Forelimb muscle (tissue), 1 donor: ENCODE measurements around the gene ABCA12. TPM values are rescaled to one million over a fixed set of nuclear protein-coding genes. Genes with fewer than 3 reads are reported as not detected.
"Not testable (repeated sequence)": the region's sequence is repeated elsewhere in the genome, so short reads cannot be mapped to it uniquely, and the experiment has no call there.

Source experiments
- DNase-seq: peaks from one replicate; pipeline ENCODE4 v3.0.0-alpha.2; 2013; ENCODE audit warnings: low read depth
- polyA plus RNA-seq: library from polyadenylated mRNA; unstranded; fragments of 120-200 nt; gene quantifications from one replicate; pipeline ENCODE4 v1.2.1, GENCODE V29; 2013; ENCODE audit not compliant: insufficient read length

The ABCA12 gene, protein sequence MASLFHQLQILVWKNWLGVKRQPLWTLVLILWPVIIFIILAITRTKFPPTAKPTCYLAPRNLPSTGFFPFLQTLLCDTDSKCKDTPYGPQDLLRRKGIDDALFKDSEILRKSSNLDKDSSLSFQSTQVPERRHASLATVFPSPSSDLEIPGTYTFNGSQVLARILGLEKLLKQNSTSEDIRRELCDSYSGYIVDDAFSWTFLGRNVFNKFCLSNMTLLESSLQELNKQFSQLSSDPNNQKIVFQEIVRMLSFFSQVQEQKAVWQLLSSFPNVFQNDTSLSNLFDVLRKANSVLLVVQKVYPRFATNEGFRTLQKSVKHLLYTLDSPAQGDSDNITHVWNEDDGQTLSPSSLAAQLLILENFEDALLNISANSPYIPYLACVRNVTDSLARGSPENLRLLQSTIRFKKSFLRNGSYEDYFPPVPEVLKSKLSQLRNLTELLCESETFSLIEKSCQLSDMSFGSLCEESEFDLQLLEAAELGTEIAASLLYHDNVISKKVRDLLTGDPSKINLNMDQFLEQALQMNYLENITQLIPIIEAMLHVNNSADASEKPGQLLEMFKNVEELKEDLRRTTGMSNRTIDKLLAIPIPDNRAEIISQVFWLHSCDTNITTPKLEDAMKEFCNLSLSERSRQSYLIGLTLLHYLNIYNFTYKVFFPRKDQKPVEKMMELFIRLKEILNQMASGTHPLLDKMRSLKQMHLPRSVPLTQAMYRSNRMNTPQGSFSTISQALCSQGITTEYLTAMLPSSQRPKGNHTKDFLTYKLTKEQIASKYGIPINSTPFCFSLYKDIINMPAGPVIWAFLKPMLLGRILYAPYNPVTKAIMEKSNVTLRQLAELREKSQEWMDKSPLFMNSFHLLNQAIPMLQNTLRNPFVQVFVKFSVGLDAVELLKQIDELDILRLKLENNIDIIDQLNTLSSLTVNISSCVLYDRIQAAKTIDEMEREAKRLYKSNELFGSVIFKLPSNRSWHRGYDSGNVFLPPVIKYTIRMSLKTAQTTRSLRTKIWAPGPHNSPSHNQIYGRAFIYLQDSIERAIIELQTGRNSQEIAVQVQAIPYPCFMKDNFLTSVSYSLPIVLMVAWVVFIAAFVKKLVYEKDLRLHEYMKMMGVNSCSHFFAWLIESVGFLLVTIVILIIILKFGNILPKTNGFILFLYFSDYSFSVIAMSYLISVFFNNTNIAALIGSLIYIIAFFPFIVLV (N-terminal part only)
- polyA plus RNA-seq, result 0.03 TPM

DNA sequence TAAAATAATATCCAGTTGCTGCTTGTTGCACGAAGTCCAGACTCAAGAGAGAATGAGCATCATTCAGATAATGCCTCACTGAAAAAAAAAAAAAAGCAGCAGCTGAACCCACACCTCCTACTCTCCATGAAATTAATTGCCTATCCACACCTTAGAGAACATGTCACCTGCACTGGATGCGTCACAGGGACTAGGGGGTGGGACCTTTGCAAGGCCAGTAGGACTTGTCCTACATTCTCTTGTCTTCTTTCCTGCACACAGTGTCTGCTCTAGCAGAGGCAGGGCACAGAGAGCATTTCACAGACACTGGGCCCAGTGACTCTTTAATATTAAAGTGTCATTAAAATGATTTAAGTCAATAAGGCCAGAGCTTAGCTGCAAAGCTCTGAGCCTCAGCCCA, at the start of gene ABCA12:
TSS of gene ABCA12 (minus strand) at position 148 of the 400 bp plus-strand sequence. CDS start 418 bp downstream, outside the sequence.
- no peak for DNase-seq

DNA sequence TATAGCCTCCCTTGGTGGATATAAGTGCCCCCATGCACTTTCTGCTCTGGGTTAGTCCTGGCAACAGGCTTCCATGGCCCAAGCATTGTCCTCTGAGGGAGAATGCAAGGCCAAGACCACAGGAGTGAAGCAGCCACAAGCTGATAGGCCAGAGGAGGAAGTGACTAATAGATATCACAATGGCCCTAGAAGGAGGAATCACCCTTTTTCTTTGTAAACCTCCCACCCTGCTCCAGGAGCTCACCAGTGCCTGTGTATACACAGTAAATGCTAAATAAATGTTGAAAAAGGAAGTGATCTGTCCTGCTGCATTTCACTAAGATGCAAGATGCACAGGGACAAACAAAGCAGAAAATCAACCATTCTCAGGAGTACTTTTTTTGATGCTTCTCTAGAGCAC, 49.7 kb upstream of the ABCA12 start:
- DNase-seq, result no peak

DNA sequence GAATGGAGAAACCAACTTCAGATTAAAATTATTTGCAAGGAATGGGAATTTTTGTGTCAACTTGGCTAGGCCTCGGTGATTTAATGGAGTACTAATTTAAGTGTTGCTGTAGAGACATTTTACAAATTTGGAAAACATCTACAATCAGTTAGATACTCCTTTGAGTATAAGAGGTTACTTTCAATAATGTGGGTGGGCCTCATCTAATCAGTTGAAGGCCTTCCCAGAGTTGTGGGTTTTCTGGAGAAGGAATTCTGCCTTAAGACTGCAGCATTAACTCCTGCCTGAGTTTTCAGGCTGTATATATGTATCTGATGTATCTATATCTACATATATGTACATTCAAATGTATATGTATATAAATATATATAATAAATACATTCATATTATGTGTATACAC, 47.6 kb upstream of the ABCA12 start:
- DNase-seq, result no peak

DNA sequence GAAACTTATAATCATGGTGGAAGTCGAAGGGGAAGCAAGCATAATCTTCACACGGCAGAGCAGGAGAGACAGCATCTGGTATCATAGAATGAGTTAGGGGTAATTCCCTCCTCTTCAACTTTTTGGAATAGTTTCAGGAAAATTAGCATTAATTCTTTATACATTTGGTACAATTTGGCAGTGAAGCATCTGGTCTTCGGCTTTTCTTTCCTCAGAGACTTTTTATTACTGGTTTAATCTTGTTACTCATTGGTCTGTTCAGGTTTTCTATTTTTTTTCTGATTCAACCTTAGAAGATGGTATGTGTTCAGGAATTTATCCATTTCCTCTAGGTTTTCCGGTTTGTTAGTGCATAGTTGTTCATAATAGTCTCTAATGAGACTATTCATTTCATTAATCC, 39.7 kb upstream of the ABCA12 start:
- DNase-seq, result no peak

DNA sequence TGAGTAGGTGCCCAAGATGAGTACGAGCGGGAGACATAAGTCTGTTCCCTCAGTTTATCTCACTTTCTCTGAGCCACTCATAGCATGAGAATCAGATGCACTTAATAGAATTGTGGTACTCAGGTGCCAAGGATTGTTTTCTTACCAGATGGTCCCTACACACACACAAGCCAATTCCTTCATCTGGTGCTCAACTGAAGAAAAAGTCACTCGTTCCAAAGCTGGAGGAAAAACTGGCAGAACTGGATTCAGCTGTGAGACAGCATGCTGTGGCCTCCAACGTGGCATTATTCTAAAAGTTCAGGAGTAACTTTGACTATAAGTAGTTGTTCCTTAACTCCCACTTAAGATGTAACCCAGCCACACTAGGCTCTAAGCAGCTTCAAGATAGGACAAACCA, 33.4 kb upstream of the ABCA12 start:
- DNase-seq, result no peak

DNA sequence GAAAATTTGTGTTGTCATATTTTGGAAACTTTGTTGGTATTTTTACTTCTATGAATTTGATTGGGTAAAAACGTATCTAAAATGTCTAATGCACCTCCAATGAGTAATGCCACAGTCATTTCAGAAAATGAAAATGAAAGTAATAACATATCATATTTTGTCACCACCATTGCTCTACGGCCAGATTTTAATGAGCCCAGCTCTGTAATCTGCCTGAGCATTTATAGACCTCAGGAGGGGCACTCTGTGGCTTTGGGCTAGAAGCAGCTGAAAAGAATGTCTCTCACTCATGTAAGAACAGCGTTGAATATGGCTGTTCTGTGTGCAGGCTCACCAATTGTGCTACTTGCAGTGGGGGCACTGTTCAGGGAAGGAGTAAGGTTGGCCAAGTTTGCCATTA, 32.7 kb upstream of the ABCA12 start:
- DNase-seq, result no peak

DNA sequence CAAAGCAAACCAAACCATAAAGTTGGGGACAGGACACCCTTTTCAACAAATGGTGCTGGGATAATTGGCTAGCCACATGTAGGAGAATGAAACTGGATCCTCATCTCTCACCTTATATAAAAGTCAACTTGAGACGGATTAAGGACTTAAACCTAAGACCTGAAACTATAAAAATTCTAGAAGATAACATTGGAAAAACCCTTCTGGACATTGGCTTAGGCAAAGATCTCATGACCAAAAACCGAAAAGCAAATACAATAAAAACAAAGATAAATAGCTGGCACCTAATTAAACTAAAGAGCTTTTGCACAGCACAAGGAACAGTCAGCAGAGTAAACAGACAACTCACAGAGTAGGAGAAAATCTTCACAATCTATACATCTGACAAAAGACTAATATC, 28.1 kb upstream of the ABCA12 start:
- DNase-seq, result not testable (repeated sequence)

DNA sequence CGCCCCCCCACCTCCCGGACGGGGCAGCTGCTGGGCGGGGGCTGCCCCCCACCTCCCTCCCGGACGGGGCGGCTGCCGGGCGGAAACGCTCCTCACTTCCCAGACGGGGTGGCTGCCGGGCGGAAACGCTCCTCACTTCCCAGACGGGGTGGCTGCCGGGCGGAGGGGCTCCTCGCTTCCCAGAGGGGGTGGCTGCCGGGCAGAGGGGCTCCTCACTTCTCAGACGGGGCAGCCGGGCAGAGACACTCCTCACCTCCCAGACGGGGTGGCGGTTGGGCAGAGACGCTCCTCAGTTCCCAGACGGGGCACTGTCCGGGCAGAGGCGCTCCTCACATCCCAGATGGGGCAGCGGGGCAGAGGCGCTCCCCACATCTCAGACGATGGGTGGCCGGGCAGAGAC, 24.9 kb upstream of the ABCA12 start:
- not testable (repeated sequence) for DNase-seq

DNA sequence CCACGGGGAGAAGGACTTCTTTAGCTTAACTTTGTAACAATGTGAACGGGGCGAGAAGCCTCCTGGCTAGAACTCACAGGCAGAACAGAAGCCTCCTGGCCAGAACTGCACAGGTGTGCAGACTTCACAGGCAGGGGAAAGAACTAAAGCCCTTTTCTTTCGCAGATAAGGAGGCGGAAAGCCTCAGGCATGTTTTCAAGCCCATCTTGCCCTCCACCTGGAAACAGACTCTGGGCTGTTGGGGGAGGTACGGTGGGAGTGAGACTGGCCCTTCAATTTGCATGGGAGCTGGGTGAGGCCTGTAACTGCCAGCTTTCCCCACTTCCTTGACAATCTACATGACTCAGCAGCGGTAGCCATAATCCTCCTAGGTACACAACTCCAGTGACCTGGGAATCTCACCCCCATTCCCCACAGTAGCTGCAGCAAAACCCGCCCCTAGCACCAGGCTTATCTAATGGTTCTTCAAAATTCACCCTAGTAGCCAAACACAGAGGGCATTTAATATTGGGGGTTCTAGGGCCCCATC, 22.9 kb upstream of the ABCA12 start:
- no peak for DNase-seq

DNA sequence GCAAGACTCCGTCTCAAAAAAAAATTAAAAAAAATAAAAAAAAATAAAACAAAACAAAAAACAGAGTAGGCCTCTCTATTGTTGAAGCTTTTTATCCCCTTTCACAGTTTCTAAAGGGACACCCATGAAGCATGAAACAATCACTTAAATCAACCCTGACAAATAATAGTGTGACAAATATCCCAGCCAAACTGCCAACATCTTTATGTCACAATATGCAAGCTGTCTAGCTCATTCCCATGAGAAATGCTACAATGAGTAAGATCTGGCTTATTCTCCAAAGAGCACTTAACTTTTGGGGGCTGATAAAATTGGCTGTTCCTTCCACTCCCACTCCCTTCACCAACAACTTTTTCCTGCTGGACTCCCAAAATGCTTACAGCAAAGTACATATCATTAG, 21.7 kb upstream of the ABCA12 start:
- DNase-seq, result no peak

DNA sequence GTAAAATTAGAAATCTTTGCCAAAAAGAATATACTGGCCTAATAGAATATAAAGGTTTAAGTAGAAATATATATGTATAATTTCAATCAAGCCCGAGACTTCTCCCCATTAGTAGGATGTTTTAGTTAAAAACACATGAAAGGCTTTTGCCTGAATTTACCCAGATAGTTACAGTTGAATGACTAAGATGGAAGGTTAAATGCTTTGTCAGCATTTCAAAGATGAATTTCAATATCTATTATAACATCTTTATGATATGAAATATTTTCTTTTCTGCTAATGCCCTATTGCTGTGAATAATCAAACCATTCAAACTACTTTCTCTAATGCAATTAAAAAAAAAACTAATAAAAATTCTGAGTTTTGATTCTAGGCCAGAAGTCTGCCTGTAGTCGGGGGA, 18.0 kb upstream of the ABCA12 start:
- DNase-seq, result no peak

DNA sequence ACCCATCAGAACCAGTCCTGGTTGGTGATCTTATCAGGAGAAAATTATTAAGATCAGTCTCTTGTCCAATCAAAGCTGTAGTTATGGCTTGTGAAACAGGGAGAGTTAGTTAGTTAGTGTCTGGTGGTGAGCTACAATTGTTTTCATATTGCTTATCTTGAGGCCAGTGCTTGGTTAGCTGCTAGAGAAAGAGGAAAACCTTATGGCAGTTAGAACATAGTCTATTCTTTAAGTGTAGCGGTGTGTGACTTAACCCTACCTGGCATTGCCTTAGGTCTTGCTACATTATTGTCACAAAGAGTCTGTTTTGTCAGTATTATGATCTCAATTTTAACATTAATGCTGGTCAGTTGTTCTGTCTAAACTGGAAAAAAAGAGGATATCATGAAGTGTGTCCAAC, 11.5 kb upstream of the ABCA12 start:
- no peak for DNase-seq

DNA sequence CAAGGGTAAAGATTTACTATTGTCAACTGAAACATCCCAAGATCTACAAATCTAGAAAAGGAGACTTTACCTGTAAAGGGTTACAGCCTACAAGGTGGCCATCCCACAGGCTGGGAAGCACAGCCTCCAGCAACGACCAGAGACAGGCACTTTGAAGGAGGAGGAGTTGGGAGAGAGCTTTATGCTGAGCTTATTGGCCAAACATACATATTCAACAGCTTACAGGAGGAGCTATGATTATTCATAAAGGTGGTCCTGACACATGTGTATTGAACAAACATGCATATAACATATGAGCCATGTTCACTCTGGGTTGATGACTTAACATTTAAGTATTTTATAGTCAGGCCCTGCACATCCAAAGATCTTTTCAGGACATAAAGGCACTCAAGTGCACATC, 11.1 kb upstream of the ABCA12 start:
- no peak for DNase-seq

DNA sequence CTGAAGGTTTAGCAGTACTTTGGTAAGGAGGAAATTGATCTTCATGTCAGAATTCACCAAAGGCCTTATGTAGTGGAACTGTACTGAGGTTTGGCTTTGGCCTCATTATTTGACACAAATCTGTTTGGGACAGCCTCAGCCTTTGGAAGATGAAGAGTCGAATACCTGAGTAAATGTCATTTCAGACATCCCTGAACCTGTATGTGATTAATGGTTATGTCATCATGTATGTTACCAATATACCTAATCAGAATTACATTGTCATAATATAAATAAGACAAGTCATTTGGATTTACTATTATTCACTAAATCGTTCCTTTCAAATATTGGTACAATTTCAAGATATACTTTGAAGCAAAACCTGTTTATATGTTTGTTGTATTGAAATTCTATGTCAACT, 10.6 kb upstream of the ABCA12 start:
- no peak for DNase-seq

DNA sequence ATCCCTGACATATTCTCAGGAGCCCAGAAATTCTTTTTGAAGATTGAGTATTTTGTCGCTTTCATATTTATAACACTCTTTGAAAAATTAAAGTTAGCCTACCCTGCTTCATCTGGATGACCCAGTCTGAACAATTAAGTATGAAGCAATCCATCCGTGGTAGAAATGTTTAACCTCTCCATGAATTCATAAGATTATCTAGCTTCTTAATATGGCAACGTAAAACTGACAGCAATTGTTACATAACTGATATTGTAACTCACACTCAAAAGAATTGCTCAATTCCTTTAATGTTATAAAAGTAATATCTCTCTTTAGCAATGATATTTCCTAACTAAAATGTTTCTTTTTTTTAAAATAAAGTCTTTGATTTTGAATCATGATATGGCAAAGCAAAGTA, 7.2 kb upstream of the ABCA12 start:
- DNase-seq, result no peak

DNA sequence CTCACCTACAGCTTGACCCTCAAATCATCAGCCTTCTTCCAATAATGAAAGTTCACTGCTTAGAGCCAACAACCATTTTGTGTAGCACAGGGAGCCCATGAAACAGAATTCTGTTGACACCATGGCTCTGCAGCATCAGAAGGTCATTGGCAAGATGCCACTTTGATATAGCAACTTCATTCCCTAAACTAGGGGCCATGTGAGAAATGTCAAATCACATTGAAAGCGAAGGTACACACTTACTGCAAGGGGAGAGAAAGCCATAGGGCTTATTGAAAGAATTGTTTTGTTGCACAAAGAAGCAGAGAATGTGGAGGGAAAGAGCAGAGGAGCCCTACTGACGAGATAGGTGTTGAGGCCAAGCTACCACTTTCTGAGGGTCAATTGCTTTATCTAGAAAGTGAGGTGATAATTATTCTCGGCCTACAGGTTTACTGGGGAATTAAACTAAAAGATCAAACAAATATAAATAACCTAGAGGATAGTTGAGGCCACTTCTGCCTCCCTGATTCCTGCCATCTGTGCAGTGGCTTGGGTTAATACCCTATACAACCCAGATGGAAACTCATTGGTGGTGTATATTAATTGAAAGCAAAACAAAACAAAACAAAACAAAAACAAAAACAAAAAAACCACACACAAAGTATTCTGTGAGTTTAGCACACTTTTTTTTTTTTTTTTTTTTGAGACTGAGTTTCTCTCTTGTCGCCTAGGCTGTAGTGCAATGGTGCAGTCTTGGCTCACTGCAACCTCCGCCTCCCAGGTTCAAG, 5.9 kb upstream of the ABCA12 start:
- no peak for DNase-seq

DNA sequence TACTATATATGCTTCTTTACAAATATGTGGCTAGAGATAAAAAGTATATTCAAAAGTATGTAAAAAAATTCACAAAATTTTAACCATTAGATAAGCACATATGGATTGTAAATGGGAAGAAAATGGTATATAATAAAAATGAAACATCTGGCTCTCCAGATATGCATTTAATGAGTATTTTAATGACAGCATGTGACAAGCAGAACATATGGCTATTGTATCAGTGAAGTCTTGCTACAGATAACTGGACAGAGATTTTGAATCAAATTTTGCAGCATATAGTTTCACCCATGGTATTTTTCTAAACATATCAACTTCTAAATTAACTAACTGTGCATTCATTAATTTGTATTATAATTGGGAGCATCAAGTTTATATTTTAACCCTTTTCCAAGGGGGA, 5.0 kb upstream of the ABCA12 start:
- DNase-seq, result no peak

DNA sequence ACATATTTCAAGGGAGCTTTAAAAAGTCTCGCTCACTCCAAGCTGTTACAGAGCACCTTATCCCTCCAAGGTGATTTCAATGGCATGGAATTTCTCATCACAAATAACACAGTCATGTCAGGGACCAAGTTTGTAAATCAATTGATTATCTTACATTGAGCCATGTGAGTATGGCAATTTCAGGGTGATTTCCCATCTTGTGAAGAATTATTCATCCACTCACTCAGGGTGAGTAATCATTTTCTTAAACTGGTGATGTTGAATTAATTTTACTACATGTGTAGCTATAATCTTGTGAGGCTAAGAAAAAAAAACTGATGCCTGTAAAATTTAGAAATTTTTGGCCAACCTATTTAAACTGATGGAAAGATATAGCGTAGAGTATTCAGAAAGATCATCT, 3.3 kb upstream of the ABCA12 start:
- DNase-seq, result no peak

DNA sequence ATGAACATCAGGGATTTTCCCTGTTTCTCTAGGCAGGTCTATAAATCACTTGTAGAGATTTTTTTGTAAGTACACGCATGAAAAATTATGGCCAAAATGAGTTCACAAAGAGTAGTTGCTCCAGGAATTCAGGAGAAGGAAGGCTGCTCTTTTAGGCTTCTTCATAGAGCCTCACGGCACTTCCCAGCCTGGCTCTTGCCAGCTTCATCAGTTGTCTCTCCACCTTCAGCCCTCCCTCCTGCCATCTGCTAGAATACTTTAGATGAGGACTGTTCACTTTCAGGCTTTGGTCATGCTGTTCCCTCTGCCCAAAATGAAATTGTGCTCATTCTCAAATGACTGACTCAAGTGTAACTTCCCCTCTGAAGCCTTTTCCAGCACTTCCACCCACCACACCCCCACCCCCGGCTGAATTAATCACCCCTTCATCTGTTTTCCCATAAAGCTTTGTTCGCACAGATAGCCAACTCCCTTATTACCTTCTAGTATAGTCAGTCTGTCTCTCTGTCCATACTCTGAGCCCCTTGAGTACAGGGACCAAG, 1.8 kb upstream of the ABCA12 start:
- DNase-seq, result no peak

DNA sequence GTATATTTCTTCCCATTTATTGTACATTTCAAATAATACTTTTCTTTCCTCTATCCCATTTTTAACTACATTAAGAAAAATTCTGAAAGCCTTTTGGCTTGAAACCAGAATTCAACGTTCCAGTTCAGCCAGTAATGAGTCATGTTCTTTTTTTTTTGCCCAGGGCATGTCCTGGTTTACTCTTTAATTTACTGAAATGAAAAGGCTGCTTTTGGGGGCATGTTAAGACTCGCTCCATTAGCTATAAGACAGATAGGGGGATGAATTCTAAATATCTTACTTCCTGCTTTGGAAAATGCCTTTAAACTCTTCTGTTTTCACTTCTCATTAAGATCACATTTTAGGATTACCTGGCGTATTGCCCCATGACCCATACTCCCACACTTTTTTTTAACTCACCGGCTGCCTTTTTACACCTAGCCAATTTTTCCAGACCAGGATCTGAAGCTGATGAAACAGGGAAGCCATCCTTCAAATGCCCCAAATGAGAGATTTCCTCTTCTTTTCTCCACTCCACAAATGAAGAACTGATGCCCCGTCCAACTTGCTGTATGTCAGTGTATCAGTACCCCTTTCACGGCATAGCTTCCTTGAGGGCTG, 585 bp downstream of the ABCA12 start:
- no peak for DNase-seq

DNA sequence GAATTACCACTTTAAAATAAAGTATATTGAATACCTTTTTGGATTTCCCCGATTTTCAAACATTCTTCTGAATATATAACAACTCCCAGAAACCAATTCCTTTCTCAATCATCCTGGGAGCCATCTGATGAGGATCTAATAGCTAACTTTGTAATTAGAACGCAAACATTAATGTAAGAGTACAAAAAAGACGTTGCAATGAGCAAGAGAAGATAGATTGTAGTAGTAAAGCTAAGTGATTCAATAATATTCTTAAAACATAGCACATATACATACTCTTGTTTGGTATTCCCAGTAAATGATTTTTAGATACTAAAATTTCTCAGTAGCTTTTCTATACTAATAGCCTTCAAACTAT, 1.1 kb downstream of the ABCA12 start:
- no peak for DNase-seq
